Measurements from ENCODE around the gene RAB34. TPM values are rescaled to one million over a fixed set of nuclear protein-coding genes. Genes with fewer than 3 reads are reported as not detected.

Gene RAB34
- total RNA-seq, 4 donors from 2014 or later: 27.6 to 98.0 (median 65.1) TPM

DNA sequence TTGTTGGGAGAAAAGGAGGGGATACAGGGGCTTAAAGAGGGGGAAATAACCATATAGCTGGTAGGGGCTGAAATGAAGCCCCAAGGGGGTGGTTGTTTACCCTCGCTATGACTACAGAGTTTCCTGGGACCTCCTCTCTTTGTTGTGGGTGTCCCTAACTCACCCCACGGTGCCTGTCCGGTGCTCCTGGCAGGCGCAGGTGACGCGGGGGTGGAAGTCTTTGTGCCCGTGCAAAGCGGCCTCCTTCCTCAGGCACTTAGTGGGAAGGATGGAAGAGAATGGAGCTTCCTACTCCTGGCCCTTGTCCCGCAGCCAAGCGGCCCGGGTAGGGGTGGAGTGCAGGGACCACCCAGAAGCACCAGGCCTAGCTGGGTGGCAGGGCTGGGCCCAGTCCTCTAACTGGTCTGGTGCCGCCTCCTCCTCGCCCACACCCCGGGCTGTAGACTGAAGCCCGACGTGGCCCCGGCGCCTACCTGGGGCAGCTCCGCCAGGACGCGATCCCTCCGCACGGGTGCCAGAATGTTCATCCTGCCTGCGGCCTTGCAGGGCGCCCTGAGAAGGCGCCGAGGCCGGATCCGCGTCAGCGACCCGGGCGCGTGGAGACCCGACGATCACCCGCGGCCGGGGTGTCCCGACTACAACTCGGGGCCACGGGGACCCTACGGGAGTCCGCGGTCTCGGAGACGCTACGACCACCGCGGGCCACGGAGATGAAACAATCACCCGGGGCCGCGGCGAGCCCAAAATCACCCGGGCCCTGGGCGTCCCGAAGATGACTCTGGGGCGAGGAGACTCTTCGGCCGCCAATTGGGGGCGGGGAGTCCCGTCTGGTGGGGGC is 709 bp downstream of the RAB34 start:
- WGBS, 2 donors: 38 to 44% methylated on average over 1 to 11 of the region's 63 CpGs

DNA sequence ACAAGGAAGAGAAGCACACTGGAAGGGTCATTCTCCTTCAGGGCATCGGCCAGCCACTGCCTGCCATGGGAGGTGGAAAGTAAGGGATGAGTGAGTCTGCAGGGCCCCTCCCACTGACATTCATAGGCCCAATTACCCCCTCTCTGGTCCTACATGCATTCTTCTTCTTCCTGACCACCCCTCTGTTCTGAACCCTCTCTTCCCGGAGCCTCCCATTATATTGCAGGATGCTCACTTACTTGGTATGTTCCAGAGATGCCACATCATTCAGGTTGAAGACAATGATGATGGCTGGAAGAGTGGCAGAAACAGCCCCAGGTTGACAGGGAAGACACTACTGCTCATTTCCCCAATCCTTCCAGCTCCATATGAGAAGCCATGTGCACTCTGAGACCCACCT is 2.5 kb downstream of the RAB34 start:
- Histone ChIP-seq H3K4me1 (peaks cover 25 to 64% (median 31%) of the 10 kb centered on the region in 3 donors), H3K9me3 (no peaks in the 10 kb centered on the region), H3K36me3 (peaks cover 0 to 25% (median 0%) of the 10 kb centered on the region in 3 donors), H3K27ac (no peak overlapping the region), H3K4me3 (no peak overlapping the region), H3K27me3 (peaks cover 0 to 15% (median 0%) of the 10 kb centered on the region in 4 donors)
- no peak for DNase-seq
- no peak for TF ChIP-seq POLR2A (IDR thresholded peaks at IDR 0.05)
- TF ChIP-seq CTCF (IDR thresholded peaks at IDR 0.05): no peak
- intact Hi-C loops (cut with DNase I): no loop called here
- WGBS, 2 donors: 90 to 93% methylated on average over 1 to 2 of the region's 2 CpGs

More for the DNA sequence above, 709 bp downstream of the RAB34 start:
- no peak for DNase-seq
- H3K4me1 ChIP-seq: peaks cover 31 to 67% (median 35%) of the 10 kb centered on the region in 3 donors
- no peaks in the 10 kb centered on the region for H3K9me3 ChIP-seq
- H3K36me3 ChIP-seq: peaks cover 0 to 38% (median 0%) of the 10 kb centered on the region in 3 donors
- H3K4me3 ChIP-seq: peak overlapping the region; percentile 43 to 93 (median 74)
- TF ChIP-seq CTCF (IDR thresholded peaks at IDR 0.05): no peak
- H3K27me3 ChIP-seq: peaks cover 0 to 15% (median 0%) of the 10 kb centered on the region in 4 donors
- intact Hi-C loops (cut with DNase I): no loop called here
- peak overlapping the region; percentile 93 to 97 (median 95) for H3K27ac ChIP-seq

- DNase-seq: no peak
- WGBS, 2 donors: 87 to 93% methylated on average over 2 to 3 of the region's 3 CpGs
- Histone ChIP-seq H3K27ac (no peak overlapping the region), H3K4me1 (peaks cover 29 to 72% (median 34%) of the 10 kb centered on the region in 3 donors), H3K9me3 (no peaks in the 10 kb centered on the region), H3K4me3 (no peak overlapping the region), H3K27me3 (peaks cover 0 to 15% (median 0%) of the 10 kb centered on the region in 4 donors), H3K36me3 (peaks cover 0 to 25% (median 0%) of the 10 kb centered on the region in 3 donors)
- intact Hi-C loops (cut with DNase I): no loop called here
- TF ChIP-seq POLR2A (IDR thresholded peaks at IDR 0.05) (no peak), CTCF (IDR thresholded peaks at IDR 0.05) (no peak)
Measured at GRCh38 chr17:28714281-28714680, 3.4 kb downstream of the RAB34 start.

- DNase-seq: no peak
- TF ChIP-seq POLR2A (IDR thresholded peaks at IDR 0.05): no peak
Measured at GRCh38 chr17:28712705-28713415, 4.8 kb downstream of the RAB34 start.

DNA sequence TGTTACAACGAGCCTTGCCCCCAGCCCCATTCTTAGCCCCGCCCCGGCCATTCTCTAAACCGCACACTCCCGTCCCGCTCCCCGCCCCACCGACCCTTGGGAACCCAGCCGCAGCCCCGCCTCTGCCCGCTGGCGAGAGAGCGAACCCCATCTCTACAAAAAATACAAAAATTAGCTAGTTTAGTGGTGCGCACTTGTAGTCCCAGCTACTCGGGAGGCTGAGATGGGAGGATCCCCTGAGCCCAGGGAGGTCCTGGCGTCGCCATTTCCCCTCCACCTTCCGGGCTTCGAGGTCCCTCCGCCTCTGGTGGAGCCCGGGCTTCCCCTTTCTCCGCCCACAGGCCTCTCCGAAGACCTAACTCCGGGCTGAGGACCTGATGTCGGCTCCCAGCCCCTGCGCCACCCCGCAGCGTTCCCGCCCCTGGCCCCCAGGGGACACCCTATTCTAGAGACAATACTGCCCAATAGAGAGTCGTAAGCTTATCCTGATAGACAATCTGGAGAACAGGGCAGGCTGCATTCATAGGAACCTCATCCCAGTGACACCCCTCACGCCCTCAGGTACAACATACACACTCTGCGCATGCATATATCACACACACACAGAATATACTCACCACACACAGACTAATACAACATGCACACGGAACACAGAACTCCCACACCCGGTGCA is 5.5 kb downstream of the RAB34 start:
- Histone ChIP-seq H3K27ac (peak overlapping the region; percentile 88 to 92 (median 90)), H3K9me3 (no peaks in the 10 kb centered on the region), H3K36me3 (peaks cover 0 to 25% (median 0%) of the 10 kb centered on the region in 3 donors), H3K27me3 (peaks cover 0 to 6% (median 0%) of the 10 kb centered on the region in 4 donors), H3K4me3 (peak overlapping the region; percentile 56 to 79 (median 72)), H3K4me1 (peaks cover 15 to 56% (median 20%) of the 10 kb centered on the region in 3 donors)
- no peak for TF ChIP-seq CTCF (IDR thresholded peaks at IDR 0.05)
- TF ChIP-seq POLR2A (IDR thresholded peaks at IDR 0.05): no peak
- 44 to 72% methylated on average over 3 to 17 of the region's 34 CpGs for WGBS, 2 donors
- no peak for DNase-seq
- intact Hi-C loops (cut with DNase I): no loop called here

More at GRCh38 chr17:28712705-28713415, 4.8 kb downstream of the RAB34 start:
- H3K36me3 ChIP-seq: peaks cover 0 to 25% (median 0%) of the 10 kb centered on the region in 3 donors
- WGBS, 2 donors: 68 to 77% methylated on average over 4 to 7 of the region's 7 CpGs
- H3K27me3 ChIP-seq: peaks cover 0 to 13% (median 0%) of the 10 kb centered on the region in 4 donors
- peak overlapping the region in 1 of 4 donors; percentile 88 for H3K27ac ChIP-seq
- H3K4me1 ChIP-seq: peaks cover 15 to 63% (median 27%) of the 10 kb centered on the region in 3 donors
- intact Hi-C loops (cut with DNase I): no loop called here
- no peak overlapping the region for H3K4me3 ChIP-seq
- H3K9me3 ChIP-seq: no peaks in the 10 kb centered on the region

Data from esophagus squamous epithelium (tissue), 5 donors.